GM18499 (cell line): ENCODE measurements around the gene PRUNE2.

ENCODE experiments used
- ATAC-seq: cut with Tn5 transposase; IDR thresholded peaks from one replicate; pipeline ENCODE4 v1.9.1; 2021; ENCODE audit warnings: moderate number of reproducible peaks; ENCODE audit not compliant: insufficient read depth, unreplicated experiment

PRUNE2 gene

GRCh38 chr9:76709020-76709419, 196.9 kb downstream of the PRUNE2 start:
- no peak for ATAC-seq

DNA sequence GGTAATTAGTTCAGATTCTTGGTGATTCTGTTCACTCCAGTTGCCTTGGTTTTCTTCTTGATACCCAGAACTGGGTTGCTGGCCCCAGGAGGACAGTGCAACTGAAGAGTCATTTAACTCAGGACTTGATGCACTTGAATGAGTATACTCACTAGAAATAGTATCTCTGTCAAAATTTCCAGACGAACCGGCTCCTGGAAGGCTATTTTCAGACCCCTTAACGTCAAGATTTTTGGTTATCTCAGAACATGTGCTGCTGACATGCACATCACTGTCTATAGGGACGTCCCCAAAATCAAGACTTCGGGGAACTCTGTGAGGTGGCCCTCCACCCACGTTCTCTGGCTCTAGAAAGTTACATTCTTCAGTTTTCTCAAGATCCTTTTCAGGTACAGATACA, 198.4 kb downstream of the PRUNE2 start:
- no peak for ATAC-seq

DNA sequence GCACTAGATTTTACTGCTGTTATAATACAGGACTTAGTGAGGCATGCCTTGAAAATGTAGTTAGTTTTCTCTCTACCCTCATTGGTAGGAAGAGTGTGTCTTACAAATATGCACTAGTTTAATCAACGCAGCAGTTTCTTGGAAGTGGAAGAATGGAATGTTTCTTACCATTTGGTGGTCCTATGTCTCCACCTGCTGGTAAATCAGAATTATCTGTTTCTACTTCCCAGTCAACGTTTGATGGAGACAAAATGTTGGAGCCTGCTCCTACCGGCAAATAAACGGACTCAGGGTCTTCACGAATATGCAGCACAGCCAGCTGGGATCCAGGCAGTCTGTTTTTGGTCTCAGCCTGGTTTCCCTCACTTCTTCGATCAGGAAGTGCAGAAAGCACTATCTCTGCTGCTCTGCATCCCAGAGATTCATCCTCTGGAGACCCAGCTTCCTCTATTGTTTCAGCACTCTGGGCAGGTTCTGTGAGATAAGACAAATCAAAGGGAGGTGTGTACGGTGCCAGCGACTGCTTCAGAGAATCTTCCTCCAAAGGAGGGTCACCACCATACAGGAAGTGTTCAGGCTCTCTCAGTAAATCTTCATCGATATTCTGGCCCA, 201.2 kb downstream of the PRUNE2 start:
- ATAC-seq = no peak

DNA sequence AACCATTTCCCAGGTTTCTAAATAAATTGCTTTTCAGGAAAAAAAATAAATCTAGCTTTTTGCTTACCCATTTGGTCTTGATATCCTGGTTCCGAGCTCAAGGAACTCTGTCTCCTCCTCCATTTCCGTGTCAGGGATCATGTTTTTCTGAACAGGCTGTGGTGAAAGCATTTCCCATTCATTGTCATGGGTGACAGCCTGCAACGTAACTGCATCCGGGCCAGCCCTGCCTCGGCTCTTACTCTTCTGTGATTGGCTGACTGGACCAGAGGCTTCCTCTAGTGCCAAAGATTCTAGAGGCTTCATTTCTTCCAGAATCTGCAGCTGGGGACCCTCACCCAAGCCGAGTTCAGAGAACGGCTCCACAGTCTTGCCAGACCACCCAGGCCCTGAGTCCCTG, 202.6 kb downstream of the PRUNE2 start:
- no peak for ATAC-seq

GRCh38 chr9:76701441-76702039, 204.4 kb downstream of the PRUNE2 start:
- no peak for ATAC-seq

- ATAC-seq = no peak
Observed at GRCh38 chr9:76700916-76701315, 205.0 kb downstream of the PRUNE2 start.

DNA sequence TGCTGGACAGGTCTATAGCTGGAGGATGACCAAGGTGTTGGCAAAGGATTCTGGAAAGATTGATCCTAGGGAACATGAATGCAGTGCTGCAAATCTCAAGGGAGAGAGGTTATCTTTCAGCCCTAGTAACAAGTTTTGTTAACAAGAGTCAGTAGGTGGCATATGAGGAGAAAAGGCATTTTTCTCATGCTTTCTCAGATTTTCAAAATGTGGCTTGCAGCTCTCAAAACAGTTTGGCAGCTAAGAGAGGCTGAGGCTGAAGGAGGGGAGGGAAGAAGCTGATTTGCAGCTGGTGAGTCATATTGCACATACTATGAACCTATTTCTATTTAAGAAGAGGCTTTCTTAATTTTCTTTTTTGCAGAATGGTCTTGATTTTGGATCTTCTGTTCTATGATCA, 205.9 kb downstream of the PRUNE2 start:
- ATAC-seq = no peak

DNA sequence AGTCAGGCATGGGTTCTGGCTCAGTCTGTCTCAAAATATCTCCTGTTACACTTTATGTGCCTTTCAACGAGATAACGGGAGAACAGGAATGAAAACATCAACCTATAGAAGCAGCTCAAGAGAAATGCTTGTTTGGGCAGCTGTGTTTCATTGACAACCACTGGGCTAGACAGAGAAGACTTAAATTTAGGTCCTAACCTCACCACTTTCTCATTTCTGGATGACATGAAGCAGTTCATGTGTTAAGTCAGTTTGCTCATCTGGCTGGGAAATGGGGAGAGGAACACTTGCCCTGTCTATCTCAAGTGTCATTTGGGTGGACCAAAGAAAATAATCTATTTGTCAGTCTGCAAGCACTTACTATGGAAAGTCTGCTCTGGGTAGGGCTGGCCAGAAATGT, 208.4 kb downstream of the PRUNE2 start:
- ATAC-seq = no peak

- no peak for ATAC-seq
Observed at GRCh38 chr9:76697081-76697480, 208.8 kb downstream of the PRUNE2 start.

- no peak for ATAC-seq
Observed at GRCh38 chr9:76693912-76694311, 212.0 kb downstream of the PRUNE2 start.

- ATAC-seq = no peak
Observed at GRCh38 chr9:76692458-76693129, 213.3 kb downstream of the PRUNE2 start.

GRCh38 chr9:76691517-76692313, 214.2 kb downstream of the PRUNE2 start:
- no peak for ATAC-seq

- ATAC-seq = no peak
Observed at GRCh38 chr9:76690973-76691370, 214.9 kb downstream of the PRUNE2 start.

DNA sequence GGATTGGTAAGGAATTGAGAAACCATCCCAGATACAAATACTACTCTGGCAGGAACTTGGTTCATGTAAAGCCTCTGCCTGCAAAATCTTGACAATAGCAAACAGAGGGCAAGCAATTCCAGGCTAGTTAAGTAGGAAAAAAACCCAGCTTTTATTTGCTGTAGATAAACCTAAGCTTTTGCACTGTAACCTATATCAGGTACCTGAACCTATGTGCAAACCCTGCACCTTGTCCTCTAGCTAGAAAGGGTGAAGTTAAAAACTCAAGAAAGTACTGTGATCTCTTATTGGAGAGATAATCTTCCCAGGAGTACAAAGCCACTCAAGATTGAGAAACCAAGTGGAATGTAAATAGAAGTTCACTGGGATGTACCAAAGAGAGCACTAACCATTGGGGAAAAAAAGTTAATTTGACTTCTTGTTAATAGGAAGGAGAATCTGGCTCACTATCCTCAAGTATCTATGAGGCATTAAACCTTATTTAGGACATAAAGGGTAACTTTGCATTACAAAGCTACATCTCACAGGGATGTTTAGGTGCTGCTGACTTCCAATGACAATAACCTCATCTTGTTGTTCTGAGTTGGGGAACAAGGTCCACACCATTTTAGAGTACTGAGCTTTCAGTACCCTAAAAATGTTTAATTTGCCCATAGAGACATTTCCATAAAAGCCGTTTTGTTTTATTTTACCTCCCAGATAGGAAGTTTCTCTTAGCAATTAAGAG, 215.5 kb downstream of the PRUNE2 start:
- ATAC-seq = no peak

DNA sequence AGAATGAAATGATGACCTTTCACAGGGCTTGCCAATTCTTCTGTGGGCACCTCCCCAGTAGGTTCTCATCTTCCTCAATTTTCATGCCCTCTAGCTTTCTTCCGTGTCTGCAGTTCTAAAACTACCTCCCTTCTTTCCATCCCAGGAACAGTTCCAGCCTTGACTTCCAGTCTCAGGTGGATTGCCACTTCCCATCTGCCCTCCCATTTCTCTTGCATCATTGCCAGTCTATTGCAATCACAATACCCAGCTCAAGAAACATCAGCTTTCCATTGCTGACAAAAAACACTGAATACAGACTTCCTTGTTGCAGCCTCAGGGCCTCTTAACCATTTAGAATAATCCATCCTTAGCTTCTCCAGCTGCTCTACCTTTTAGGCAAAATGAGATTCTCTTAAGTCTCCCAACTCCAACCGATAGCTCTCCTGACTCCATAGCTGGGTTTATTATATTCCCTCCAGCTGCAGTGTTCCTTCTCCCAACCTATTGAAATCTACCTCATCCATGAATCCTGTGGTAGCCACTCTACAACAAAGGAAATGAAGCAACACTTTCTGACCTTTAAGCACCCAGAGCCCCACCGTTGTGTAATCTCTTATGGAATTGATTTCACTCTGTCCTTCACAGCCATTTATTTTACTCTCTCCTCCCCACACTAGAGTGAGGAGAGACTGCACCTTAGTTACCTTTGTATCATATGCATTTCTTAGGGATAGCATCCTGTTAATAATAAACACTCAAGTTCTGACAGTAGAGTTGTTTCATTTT, 217.3 kb downstream of the PRUNE2 start:
- ATAC-seq = no peak

- ATAC-seq = no peak
Observed at GRCh38 chr9:76687861-76688391, 218.0 kb downstream of the PRUNE2 start.

GRCh38 chr9:76686756-76687155, 219.2 kb downstream of the PRUNE2 start:
- no peak for ATAC-seq

- ATAC-seq = no peak
Observed at GRCh38 chr9:76684213-76684612, 221.7 kb downstream of the PRUNE2 start.

GRCh38 chr9:76681556-76681955, 224.4 kb downstream of the PRUNE2 start:
- no peak for ATAC-seq
